PFSK-1 (cell line): ENCODE results near the gene RANBP3.

Experiments used
- POLR2AphosphoS5 ChIP-seq: IDR thresholded peaks from 2 replicates; pipeline ENCODE4 v1.6.1; 2012; ENCODE audit warnings: low read depth, mild to moderate bottlenecking, control low read depth, low read length, moderate library complexity
- SIN3A ChIP-seq: IDR thresholded peaks from 2 replicates; pipeline ENCODE4 v1.6.1; 2012; ENCODE audit warnings: mild to moderate bottlenecking, low read length, moderate library complexity, borderline replicate concordance; ENCODE audit not compliant: insufficient read depth

GRCh38 chr19:5950741-5951140 is 27.2 kb downstream of the RANBP3 start:
- TF ChIP-seq POLR2AphosphoS5 (no peak), SIN3A (no peak)
